ENCODE results near the gene SLC35A1. TPM values are rescaled to one million over a fixed set of nuclear protein-coding genes. Genes with fewer than 3 reads are reported as not detected.
A peak's percentile ranks its signal among the peaks of the same experiment; 100 is the strongest.

The SLC35A1 gene
- 10 to 100 TPM in 1 of 2 donors, 1 to 10 TPM in 1; 8.0 to 14.5 TPM for polyA plus RNA-seq

GRCh38 chr6:87472525-87473418, at the start of gene SLC35A1:
SLC35A1 (plus strand) TSS chr6:87472974; CDS start chr6:87473004, 30 bp downstream.
- H3K27me3 ChIP-seq (ENCODE audit: control insufficient read depth in 1 of 2, insufficient read depth in 2 of 2, low read length in 2 of 2) = no peaks in the 10 kb centered on the region
- H3K27ac ChIP-seq (ENCODE audit: low read depth in 2 of 2, low read length in 1 of 2) = peak within 1 kb of the TSS; percentile 95 to 98
- peak within 1 kb of the TSS; percentile 68 to 87 for H3K4me3 ChIP-seq (ENCODE audit: low read depth in 1 of 2, low read length in 2 of 2)
- no peaks in the 10 kb centered on the region for H3K9me3 ChIP-seq (ENCODE audit: control insufficient read depth in 2 of 2, insufficient read depth in 1 of 2, low read depth in 1 of 2, low read length in 1 of 2)
- H3K4me1 ChIP-seq (ENCODE audit: control insufficient read depth in 2 of 2, insufficient read depth in 2 of 2, low read length in 1 of 2) = no peaks in the 10 kb centered on the region
- WGBS, 2 donors = 1% methylated on average over 69 to 70 of the region's 70 CpGs
- no peaks in the 10 kb centered on the region for H3K36me3 ChIP-seq (ENCODE audit: control insufficient read depth in 2 of 2, insufficient read depth in 2 of 2, low read length in 1 of 2)

- Histone ChIP-seq H3K4me1 (ENCODE audit: control insufficient read depth in 2 of 2, insufficient read depth in 2 of 2, low read length in 1 of 2) (no peaks in the 10 kb centered on the region), H3K9me3 (ENCODE audit: control insufficient read depth in 2 of 2, insufficient read depth in 1 of 2, low read depth in 1 of 2, low read length in 1 of 2) (no peaks in the 10 kb centered on the region), H3K27me3 (ENCODE audit: control insufficient read depth in 1 of 2, insufficient read depth in 2 of 2, low read length in 2 of 2) (no peaks in the 10 kb centered on the region), H3K4me3 (ENCODE audit: low read depth in 1 of 2, low read length in 2 of 2) (no peak overlapping the region), H3K36me3 (ENCODE audit: control insufficient read depth in 2 of 2, insufficient read depth in 2 of 2, low read length in 1 of 2) (no peaks in the 10 kb centered on the region), H3K27ac (ENCODE audit: low read depth in 2 of 2, low read length in 1 of 2) (no peak overlapping the region)
- 92 to 98% methylated on average over 4 of the region's 4 CpGs for WGBS, 2 donors
Observed at GRCh38 chr6:87426789-87427188, 46.0 kb upstream of the SLC35A1 start.

GRCh38 chr6:87430499-87430898, 42.3 kb upstream of the SLC35A1 start:
- H3K36me3 ChIP-seq (ENCODE audit: control insufficient read depth in 2 of 2, insufficient read depth in 2 of 2, low read length in 1 of 2) = no peaks in the 10 kb centered on the region
- no peak overlapping the region for H3K27ac ChIP-seq (ENCODE audit: low read depth in 2 of 2, low read length in 1 of 2)
- WGBS, 2 donors = 76 to 77% methylated on average over 3 of the region's 3 CpGs
- H3K4me1 ChIP-seq (ENCODE audit: control insufficient read depth in 2 of 2, insufficient read depth in 2 of 2, low read length in 1 of 2) = no peaks in the 10 kb centered on the region
- H3K9me3 ChIP-seq (ENCODE audit: control insufficient read depth in 2 of 2, insufficient read depth in 1 of 2, low read depth in 1 of 2, low read length in 1 of 2) = no peaks in the 10 kb centered on the region
- H3K4me3 ChIP-seq (ENCODE audit: low read depth in 1 of 2, low read length in 2 of 2) = no peak overlapping the region
- no peaks in the 10 kb centered on the region for H3K27me3 ChIP-seq (ENCODE audit: control insufficient read depth in 1 of 2, insufficient read depth in 2 of 2, low read length in 2 of 2)

- Histone ChIP-seq H3K4me3 (ENCODE audit: low read depth in 1 of 2, low read length in 2 of 2) (no peak overlapping the region), H3K27ac (ENCODE audit: low read depth in 2 of 2, low read length in 1 of 2) (no peak overlapping the region), H3K4me1 (ENCODE audit: control insufficient read depth in 2 of 2, insufficient read depth in 2 of 2, low read length in 1 of 2) (no peaks in the 10 kb centered on the region), H3K36me3 (ENCODE audit: control insufficient read depth in 2 of 2, insufficient read depth in 2 of 2, low read length in 1 of 2) (no peaks in the 10 kb centered on the region), H3K27me3 (ENCODE audit: control insufficient read depth in 1 of 2, insufficient read depth in 2 of 2, low read length in 2 of 2) (no peaks in the 10 kb centered on the region), H3K9me3 (ENCODE audit: control insufficient read depth in 2 of 2, insufficient read depth in 1 of 2, low read depth in 1 of 2, low read length in 1 of 2) (no peaks in the 10 kb centered on the region)
- 82 to 88% methylated on average over 5 of the region's 5 CpGs for WGBS, 2 donors
Observed at GRCh38 chr6:87431263-87431662, 41.5 kb upstream of the SLC35A1 start.

GRCh38 chr6:87436435-87436834, 36.3 kb upstream of the SLC35A1 start:
- no peaks in the 10 kb centered on the region for H3K4me1 ChIP-seq (ENCODE audit: control insufficient read depth in 2 of 2, insufficient read depth in 2 of 2, low read length in 1 of 2)
- H3K4me3 ChIP-seq (ENCODE audit: low read depth in 1 of 2, low read length in 2 of 2) = no peak overlapping the region
- WGBS, 2 donors = 12 to 13% methylated on average over 4 of the region's 4 CpGs
- H3K9me3 ChIP-seq (ENCODE audit: control insufficient read depth in 2 of 2, insufficient read depth in 1 of 2, low read depth in 1 of 2, low read length in 1 of 2) = no peaks in the 10 kb centered on the region
- H3K27ac ChIP-seq (ENCODE audit: low read depth in 2 of 2, low read length in 1 of 2) = no peak overlapping the region
- H3K27me3 ChIP-seq (ENCODE audit: control insufficient read depth in 1 of 2, insufficient read depth in 2 of 2, low read length in 2 of 2) = no peaks in the 10 kb centered on the region
- H3K36me3 ChIP-seq (ENCODE audit: control insufficient read depth in 2 of 2, insufficient read depth in 2 of 2, low read length in 1 of 2) = no peaks in the 10 kb centered on the region

GRCh38 chr6:87441711-87442110, 31.1 kb upstream of the SLC35A1 start:
- H3K27ac ChIP-seq (ENCODE audit: low read depth in 2 of 2, low read length in 1 of 2) = no peak overlapping the region
- H3K4me1 ChIP-seq (ENCODE audit: control insufficient read depth in 2 of 2, insufficient read depth in 2 of 2, low read length in 1 of 2) = no peaks in the 10 kb centered on the region
- H3K9me3 ChIP-seq (ENCODE audit: control insufficient read depth in 2 of 2, insufficient read depth in 1 of 2, low read depth in 1 of 2, low read length in 1 of 2) = no peaks in the 10 kb centered on the region
- no peaks in the 10 kb centered on the region for H3K27me3 ChIP-seq (ENCODE audit: control insufficient read depth in 1 of 2, insufficient read depth in 2 of 2, low read length in 2 of 2)
- no peak overlapping the region for H3K4me3 ChIP-seq (ENCODE audit: low read depth in 1 of 2, low read length in 2 of 2)
- 80 to 82% methylated on average over 5 of the region's 5 CpGs for WGBS, 2 donors
- H3K36me3 ChIP-seq (ENCODE audit: control insufficient read depth in 2 of 2, insufficient read depth in 2 of 2, low read length in 1 of 2) = no peaks in the 10 kb centered on the region

GRCh38 chr6:87444362-87444761, 28.4 kb upstream of the SLC35A1 start:
- Histone ChIP-seq H3K27ac (ENCODE audit: low read depth in 2 of 2, low read length in 1 of 2) (no peak overlapping the region), H3K4me3 (ENCODE audit: low read depth in 1 of 2, low read length in 2 of 2) (no peak overlapping the region), H3K9me3 (ENCODE audit: control insufficient read depth in 2 of 2, insufficient read depth in 1 of 2, low read depth in 1 of 2, low read length in 1 of 2) (no peaks in the 10 kb centered on the region), H3K36me3 (ENCODE audit: control insufficient read depth in 2 of 2, insufficient read depth in 2 of 2, low read length in 1 of 2) (no peaks in the 10 kb centered on the region), H3K4me1 (ENCODE audit: control insufficient read depth in 2 of 2, insufficient read depth in 2 of 2, low read length in 1 of 2) (no peaks in the 10 kb centered on the region), H3K27me3 (ENCODE audit: control insufficient read depth in 1 of 2, insufficient read depth in 2 of 2, low read length in 2 of 2) (no peaks in the 10 kb centered on the region)
- WGBS, 2 donors = 95 to 96% methylated on average over 2 of the region's 2 CpGs

GRCh38 chr6:87465051-87465450, 7.7 kb upstream of the SLC35A1 start:
- 80 to 89% methylated on average over 2 of the region's 2 CpGs for WGBS, 2 donors
- no peak overlapping the region for H3K27ac ChIP-seq (ENCODE audit: low read depth in 2 of 2, low read length in 1 of 2)

GRCh38 chr6:87473419-87473903, 687 bp downstream of the SLC35A1 start:
- Histone ChIP-seq H3K27me3 (ENCODE audit: control insufficient read depth in 1 of 2, insufficient read depth in 2 of 2, low read length in 2 of 2) (no peaks in the 10 kb centered on the region), H3K4me1 (ENCODE audit: control insufficient read depth in 2 of 2, insufficient read depth in 2 of 2, low read length in 1 of 2) (no peaks in the 10 kb centered on the region)
- WGBS, 2 donors = 1 to 2% methylated on average over 15 of the region's 15 CpGs

More at GRCh38 chr6:87465051-87465450, 7.7 kb upstream of the SLC35A1 start:
- Histone ChIP-seq H3K4me3 (ENCODE audit: low read depth in 1 of 2, low read length in 2 of 2) (no peak overlapping the region), H3K27me3 (ENCODE audit: control insufficient read depth in 1 of 2, insufficient read depth in 2 of 2, low read length in 2 of 2) (no peaks in the 10 kb centered on the region), H3K9me3 (ENCODE audit: control insufficient read depth in 2 of 2, insufficient read depth in 1 of 2, low read depth in 1 of 2, low read length in 1 of 2) (no peaks in the 10 kb centered on the region), H3K4me1 (ENCODE audit: control insufficient read depth in 2 of 2, insufficient read depth in 2 of 2, low read length in 1 of 2) (no peaks in the 10 kb centered on the region), H3K36me3 (ENCODE audit: control insufficient read depth in 2 of 2, insufficient read depth in 2 of 2, low read length in 1 of 2) (no peaks in the 10 kb centered on the region)

More at GRCh38 chr6:87473419-87473903, 687 bp downstream of the SLC35A1 start:
- Histone ChIP-seq H3K27ac (ENCODE audit: low read depth in 2 of 2, low read length in 1 of 2) (peak overlapping the region; percentile 95 to 98), H3K4me3 (ENCODE audit: low read depth in 1 of 2, low read length in 2 of 2) (peak overlapping the region; percentile 68 to 87), H3K36me3 (ENCODE audit: control insufficient read depth in 2 of 2, insufficient read depth in 2 of 2, low read length in 1 of 2) (no peaks in the 10 kb centered on the region), H3K9me3 (ENCODE audit: control insufficient read depth in 2 of 2, insufficient read depth in 1 of 2, low read depth in 1 of 2, low read length in 1 of 2) (no peaks in the 10 kb centered on the region)
